Coronary artery (tissue), 2 donors: ENCODE results near the gene R3HDM2.

Source experiments
- DNase-seq: peaks from one replicate; pipeline ENCODE4 v3.0.0-alpha.2; 2017; ENCODE audit warnings: low spot score
- H3K27ac ChIP-seq, 2 donors: fragments of 200-600 bp; sonication (generic); one replicate each; pipeline ENCODE4 v1.5.1; 2016 to 2019
- H3K4me3 ChIP-seq: fragments of 200-600 bp; sonication (generic); 2 replicates; pipeline ENCODE4 v1.5.1; 2016; ENCODE audit warnings: mild to moderate bottlenecking, moderate library complexity
- TF ChIP-seq, protein P1 (sequence below): fragments of 200-600 bp; sonication (generic); IDR thresholded peaks from one replicate; pipeline ENCODE4 v1.5.1; 2019; ENCODE audit warnings: antibody characterized with exemption

Gene R3HDM2

DNA sequence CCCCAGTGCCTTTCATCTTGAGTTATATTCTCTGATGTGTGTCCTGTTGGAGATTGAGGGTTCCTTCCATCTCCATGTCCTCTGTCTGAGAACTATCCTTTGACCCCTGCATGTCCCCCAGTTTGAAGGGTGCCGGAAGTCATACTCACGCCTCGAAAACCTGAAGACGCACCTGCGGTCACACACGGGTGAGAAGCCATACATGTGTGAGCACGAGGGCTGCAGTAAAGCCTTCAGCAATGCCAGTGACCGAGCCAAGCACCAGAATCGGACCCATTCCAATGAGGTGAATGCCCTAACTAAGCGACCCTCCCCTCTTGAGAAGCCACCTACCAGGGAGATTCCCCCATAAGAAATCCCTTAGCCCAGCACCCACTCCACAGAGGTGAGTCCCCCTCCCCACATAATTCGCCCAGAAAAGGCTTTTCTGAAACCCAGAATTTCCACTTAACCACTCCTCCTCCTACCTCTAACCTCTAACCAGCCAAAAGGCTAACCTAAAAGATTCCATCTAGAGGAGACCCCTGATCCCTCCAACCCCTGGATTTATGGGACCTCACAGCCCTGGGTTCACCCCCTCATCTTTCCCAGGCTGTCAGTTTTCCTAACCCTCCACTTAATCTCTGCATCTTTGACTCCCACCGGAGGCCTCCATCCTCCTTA is 36.5 kb upstream of the R3HDM2 start:
- no peak for DNase-seq
- TF ChIP-seq, protein P1, sequence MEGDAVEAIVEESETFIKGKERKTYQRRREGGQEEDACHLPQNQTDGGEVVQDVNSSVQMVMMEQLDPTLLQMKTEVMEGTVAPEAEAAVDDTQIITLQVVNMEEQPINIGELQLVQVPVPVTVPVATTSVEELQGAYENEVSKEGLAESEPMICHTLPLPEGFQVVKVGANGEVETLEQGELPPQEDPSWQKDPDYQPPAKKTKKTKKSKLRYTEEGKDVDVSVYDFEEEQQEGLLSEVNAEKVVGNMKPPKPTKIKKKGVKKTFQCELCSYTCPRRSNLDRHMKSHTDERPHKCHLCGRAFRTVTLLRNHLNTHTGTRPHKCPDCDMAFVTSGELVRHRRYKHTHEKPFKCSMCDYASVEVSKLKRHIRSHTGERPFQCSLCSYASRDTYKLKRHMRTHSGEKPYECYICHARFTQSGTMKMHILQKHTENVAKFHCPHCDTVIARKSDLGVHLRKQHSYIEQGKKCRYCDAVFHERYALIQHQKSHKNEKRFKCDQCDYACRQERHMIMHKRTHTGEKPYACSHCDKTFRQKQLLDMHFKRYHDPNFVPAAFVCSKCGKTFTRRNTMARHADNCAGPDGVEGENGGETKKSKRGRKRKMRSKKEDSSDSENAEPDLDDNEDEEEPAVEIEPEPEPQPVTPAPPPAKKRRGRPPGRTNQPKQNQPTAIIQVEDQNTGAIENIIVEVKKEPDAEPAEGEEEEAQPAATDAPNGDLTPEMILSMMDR: no peak
- H3K4me3 ChIP-seq: no peak overlapping the region
- H3K27ac ChIP-seq: no peak overlapping the region

DNA sequence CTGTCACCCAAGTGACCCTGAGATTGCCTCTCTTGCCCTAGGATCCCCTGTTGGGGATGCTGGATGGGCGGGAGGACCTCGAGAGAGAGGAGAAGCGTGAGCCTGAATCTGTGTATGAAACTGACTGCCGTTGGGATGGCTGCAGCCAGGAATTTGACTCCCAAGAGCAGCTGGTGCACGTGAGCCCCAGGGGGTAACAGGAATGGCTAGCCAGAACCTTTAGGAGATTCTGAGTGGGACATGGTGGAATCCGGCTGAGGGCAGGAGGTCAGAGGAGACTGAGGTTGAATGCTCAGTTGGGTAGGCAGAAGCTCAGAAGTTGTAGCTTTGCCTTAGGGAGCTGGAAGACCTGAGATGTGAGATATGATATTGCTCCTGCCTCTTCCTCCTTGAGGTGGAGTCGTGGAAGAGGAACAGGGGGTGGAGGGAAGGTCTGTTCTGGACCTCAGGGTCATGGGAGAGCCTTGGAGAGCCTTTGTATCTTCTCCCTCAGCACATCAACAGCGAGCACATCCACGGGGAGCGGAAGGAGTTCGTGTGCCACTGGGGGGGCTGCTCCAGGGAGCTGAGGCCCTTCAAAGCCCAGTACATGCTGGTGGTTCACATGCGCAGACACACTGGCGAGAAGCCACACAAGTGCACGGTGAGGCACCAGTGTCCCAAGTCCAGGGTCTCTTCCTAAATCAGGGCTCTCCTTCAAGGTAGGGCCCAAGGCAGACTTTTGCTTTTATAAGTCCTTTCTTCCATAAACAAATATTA is 35.1 kb upstream of the R3HDM2 start:
- TF ChIP-seq, protein P1: no peak
- H3K27ac ChIP-seq: no peak overlapping the region
- DNase-seq: no peak
- no peak overlapping the region for H3K4me3 ChIP-seq

- TF ChIP-seq, protein P1: no peak
- H3K4me3 ChIP-seq: no peak overlapping the region
Measured at GRCh38 chr12:57465030-57465746, 34.3 kb upstream of the R3HDM2 start.

GRCh38 chr12:57464569-57464968 is 33.7 kb upstream of the R3HDM2 start:
- DNase-seq: no peak
- Histone ChIP-seq H3K27ac (no peak overlapping the region), H3K4me3 (no peak overlapping the region)
- TF ChIP-seq, protein P1: no peak

More at GRCh38 chr12:57465030-57465746, 34.3 kb upstream of the R3HDM2 start:
- H3K27ac ChIP-seq: no peak overlapping the region
- DNase-seq: no peak

GRCh38 chr12:57462912-57463253 is 32.0 kb upstream of the R3HDM2 start:
- peak overlapping the region; percentile 93 for H3K4me3 ChIP-seq
- no peak for DNase-seq
- TF ChIP-seq, protein P1: no peak
- H3K27ac ChIP-seq: peak overlapping the region in 1 of 2 donors; percentile 92

GRCh38 chr12:57462251-57462911 is 31.5 kb upstream of the R3HDM2 start:
- H3K27ac ChIP-seq: peak overlapping the region; percentile 41 to 92

More at GRCh38 chr12:57462251-57462911, 31.5 kb upstream of the R3HDM2 start:
- H3K4me3 ChIP-seq: peak overlapping the region; percentile 93
- TF ChIP-seq, protein P1: peak; percentile 90
- DNase-seq: peak; percentile 91
